Measurements from ENCODE around the gene UPF3A. TPM values are rescaled to one million over a fixed set of nuclear protein-coding genes. Genes with fewer than 3 reads are reported as not detected.

Gene UPF3A
- total and polyA plus RNA-seq, 8 donors = 20.4 to 186 (median 43.3) TPM

GRCh38 chr13:114256547-114256946 is 24.9 kb upstream of the UPF3A start:
- no peaks in the 10 kb centered on the region for H3K9me3 ChIP-seq
- no peak for DNase-seq
- WGBS, 5 donors = 71 to 90% (median 88%) methylated on average over 1 of the region's 1 CpG
- no peak for TF ChIP-seq POLR2A (IDR thresholded peaks at IDR 0.05)
- TF ChIP-seq EP300 (IDR thresholded peaks at IDR 0.05) = no peak
- TF ChIP-seq CTCF (IDR thresholded peaks at IDR 0.05) = no peak
- no peak for TF ChIP-seq POLR2AphosphoS5 (IDR thresholded peaks at IDR 0.05)
- no peak overlapping the region for H3K27ac ChIP-seq
- H3K4me1 ChIP-seq = peaks cover 0 to 15% (median 9%) of the 10 kb centered on the region in 4 donors
- H3K4me3 ChIP-seq = no peak overlapping the region
- no peaks in the 10 kb centered on the region for H3K27me3 ChIP-seq
- intact Hi-C loops (cut with DNase I; ENCODE audit: low total_unique reads) = no loop called here
- H3K36me3 ChIP-seq = peaks cover 39 to 100% (median 100%) of the 10 kb centered on the region in 4 donors

GRCh38 chr13:114257014-114257413 is 24.4 kb upstream of the UPF3A start:
- intact Hi-C loops (cut with DNase I; ENCODE audit: low total_unique reads) = no loop called here
- WGBS, 5 donors = 94 to 97% (median 95%) methylated on average over 4 of the region's 4 CpGs

GRCh38 chr13:114258589-114258988 is 22.8 kb upstream of the UPF3A start:
- intact Hi-C loops (cut with DNase I; ENCODE audit: low total_unique reads) = no loop called here
- WGBS, 5 donors = 40 to 65% (median 42%) methylated on average over 8 of the region's 8 CpGs
- DNase-seq = peak; percentile 42 to 55
- Histone ChIP-seq H3K27me3 (no peaks in the 10 kb centered on the region), H3K4me1 (peaks cover 0 to 15% (median 9%) of the 10 kb centered on the region in 4 donors), H3K27ac (no peak overlapping the region), H3K36me3 (peaks cover 42 to 100% (median 99%) of the 10 kb centered on the region in 4 donors), H3K4me3 (no peak overlapping the region), H3K9me3 (no peaks in the 10 kb centered on the region)
- no peak for TF ChIP-seq EP300 (IDR thresholded peaks at IDR 0.05)

More at GRCh38 chr13:114257014-114257413, 24.4 kb upstream of the UPF3A start:
- Histone ChIP-seq H3K9me3 (no peaks in the 10 kb centered on the region), H3K27me3 (no peaks in the 10 kb centered on the region), H3K4me3 (no peak overlapping the region), H3K27ac (no peak overlapping the region), H3K4me1 (peaks cover 0 to 15% (median 9%) of the 10 kb centered on the region in 4 donors), H3K36me3 (peaks cover 36 to 100% (median 99%) of the 10 kb centered on the region in 4 donors)
- DNase-seq = no peak
- no peak for TF ChIP-seq POLR2AphosphoS5 (IDR thresholded peaks at IDR 0.05)
- no peak for TF ChIP-seq EP300 (IDR thresholded peaks at IDR 0.05)
- no peak for TF ChIP-seq CTCF (IDR thresholded peaks at IDR 0.05)
- TF ChIP-seq POLR2A (IDR thresholded peaks at IDR 0.05) = no peak

GRCh38 chr13:114259374-114259773 is 22.0 kb upstream of the UPF3A start:
- H3K36me3 ChIP-seq = peaks cover 50 to 100% (median 99%) of the 10 kb centered on the region in 4 donors
- no peak for DNase-seq
- no peak for TF ChIP-seq CTCF (IDR thresholded peaks at IDR 0.05)
- TF ChIP-seq EP300 (IDR thresholded peaks at IDR 0.05) = no peak
- TF ChIP-seq POLR2AphosphoS5 (IDR thresholded peaks at IDR 0.05) = no peak
- TF ChIP-seq POLR2A (IDR thresholded peaks at IDR 0.05) = no peak
- no peak overlapping the region for H3K4me3 ChIP-seq
- intact Hi-C loops (cut with DNase I; ENCODE audit: low total_unique reads) = no loop called here
- peaks cover 0 to 15% (median 9%) of the 10 kb centered on the region in 4 donors for H3K4me1 ChIP-seq
- H3K9me3 ChIP-seq = no peaks in the 10 kb centered on the region
- H3K27me3 ChIP-seq = no peaks in the 10 kb centered on the region
- WGBS, 5 donors = 66 to 79% (median 75%) methylated on average over 7 of the region's 7 CpGs
- no peak overlapping the region for H3K27ac ChIP-seq

GRCh38 chr13:114259974-114260373 is 21.4 kb upstream of the UPF3A start:
- TF ChIP-seq CTCF (IDR thresholded peaks at IDR 0.05) (no peak), POLR2A (IDR thresholded peaks at IDR 0.05) (no peak), POLR2AphosphoS5 (IDR thresholded peaks at IDR 0.05) (no peak), EP300 (IDR thresholded peaks at IDR 0.05) (no peak)
- Histone ChIP-seq H3K4me3 (no peak overlapping the region), H3K27ac (no peak overlapping the region), H3K4me1 (peaks cover 0 to 15% (median 9%) of the 10 kb centered on the region in 4 donors), H3K36me3 (peaks cover 56 to 100% (median 99%) of the 10 kb centered on the region in 4 donors), H3K27me3 (no peaks in the 10 kb centered on the region), H3K9me3 (no peaks in the 10 kb centered on the region)
- DNase-seq = peak in 1 of 2 donors; percentile 34
- WGBS, 5 donors = 61 to 70% (median 67%) methylated on average over 4 of the region's 4 CpGs
- intact Hi-C loops (cut with DNase I; ENCODE audit: low total_unique reads) = no loop called here

All from stomach (tissue), 9 donors.